GM21528 (cell line): ENCODE measurements around the gene ATP7B.

ENCODE experiments used
- ATAC-seq: cut with Tn5 transposase; IDR thresholded peaks from one replicate; pipeline ENCODE4 v1.9.1; 2021; ENCODE audit warnings: mild to moderate bottlenecking, moderate library complexity; ENCODE audit not compliant: unreplicated experiment, low FRiP score

The ATP7B gene

GRCh38 chr13:51980908-51981307 is 30.3 kb downstream of the ATP7B start:
- ATAC-seq = no peak

GRCh38 chr13:51978796-51979556 is 32.3 kb downstream of the ATP7B start:
- ATAC-seq = no peak

GRCh38 chr13:51977625-51978024 is 33.6 kb downstream of the ATP7B start:
- ATAC-seq = no peak

GRCh38 chr13:51976890-51977289 is 34.4 kb downstream of the ATP7B start:
- no peak for ATAC-seq

- ATAC-seq = no peak
These were observed 34.8 kb downstream of the ATP7B start for GRCh38 chr13:51976423-51976822.

- ATAC-seq = no peak
These were observed 36.8 kb downstream of the ATP7B start for GRCh38 chr13:51974482-51974881.

- ATAC-seq = no peak
These were observed 39.5 kb downstream of the ATP7B start for GRCh38 chr13:51971520-51972426.

GRCh38 chr13:51970349-51970748 is 40.9 kb downstream of the ATP7B start:
- ATAC-seq = no peak

GRCh38 chr13:51967482-51968446 is 43.5 kb downstream of the ATP7B start:
- ATAC-seq = no peak

GRCh38 chr13:51966186-51966585 is 45.1 kb downstream of the ATP7B start:
- ATAC-seq = no peak

- ATAC-seq = no peak
These were observed 49.5 kb downstream of the ATP7B start for GRCh38 chr13:51961493-51962403.

GRCh38 chr13:51960766-51961165 is 50.5 kb downstream of the ATP7B start:
- ATAC-seq = no peak

GRCh38 chr13:51959773-51960172 is 51.5 kb downstream of the ATP7B start:
- no peak for ATAC-seq

- no peak for ATAC-seq
These were observed 53.1 kb downstream of the ATP7B start for GRCh38 chr13:51958217-51958547.

GRCh38 chr13:51957377-51958216 is 53.7 kb downstream of the ATP7B start:
- ATAC-seq = no peak

- ATAC-seq = no peak
These were observed 54.5 kb downstream of the ATP7B start for GRCh38 chr13:51956717-51957116.

- no peak for ATAC-seq
These were observed 55.2 kb downstream of the ATP7B start for GRCh38 chr13:51955816-51956603.

- no peak for ATAC-seq
These were observed 55.9 kb downstream of the ATP7B start for GRCh38 chr13:51955281-51955771.
